BJ (cell line): ENCODE results near the gene ABCC1. TPM values are rescaled to one million over a fixed set of nuclear protein-coding genes. Genes with fewer than 3 reads are reported as not detected.
A peak's percentile ranks its signal among the peaks of the same experiment; 100 is the strongest.
"Not testable (repeated sequence)": the region's sequence is repeated elsewhere in the genome, so short reads cannot be mapped to it uniquely, and the experiment has no call there.

Source experiments
- CTCF ChIA-PET: fragments of 350-600 bp; formaldehyde crosslinking; extraction: SDS; loops from one replicate; lab custom pipeline; 2021; ENCODE audit warnings: antibody characterized with exemption, inconsistent platforms; lab: Yijun Ruan, JAX
- POLR2A ChIA-PET: fragments of 300-600 bp; sonication (Branson Sonifier 250); formaldehyde crosslinking; extraction: SDS; loops from one replicate; lab custom pipeline; 2021; ENCODE audit warnings: antibody characterized with exemption; lab: Charles Lee
- DNase-seq: peaks from one replicate; pipeline ENCODE4 v3.0.0-alpha.2; 2011; ENCODE audit warnings: low read depth
- H3K27me3 ChIP-seq: 2 replicates; pipeline ENCODE4 v1.6.0; 2011; ENCODE audit warnings: low read length; ENCODE audit not compliant: control insufficient read depth, insufficient read depth
- H3K36me3 ChIP-seq: 2 replicates; pipeline ENCODE4 v1.5.1; 2011; ENCODE audit warnings: low read length; ENCODE audit not compliant: control insufficient read depth, insufficient read depth
- H3K4me3 ChIP-seq: 2 replicates; pipeline ENCODE4 v1.5.1; 2011; ENCODE audit warnings: low read depth, mild to moderate bottlenecking, control low read depth, low read length
- polyA plus RNA-seq: library from polyadenylated mRNA; depleted of rRNA; stranded (reverse); fragments of >200 nt; gene quantifications from 2 replicates; pipeline ENCODE4 v1.2.3, GENCODE V29; 2011
- TF ChIP-seq, protein P1 (sequence below): IDR thresholded peaks from 2 replicates; pipeline ENCODE4 v1.5.1; 2011; ENCODE audit warnings: low read depth, mild to moderate bottlenecking, control low read depth, inconsistent platforms, low read length, moderate library complexity; ENCODE audit not compliant: insufficient read depth

Gene ABCC1
- polyA plus RNA-seq, 1 experiment = 27.3 TPM

DNA sequence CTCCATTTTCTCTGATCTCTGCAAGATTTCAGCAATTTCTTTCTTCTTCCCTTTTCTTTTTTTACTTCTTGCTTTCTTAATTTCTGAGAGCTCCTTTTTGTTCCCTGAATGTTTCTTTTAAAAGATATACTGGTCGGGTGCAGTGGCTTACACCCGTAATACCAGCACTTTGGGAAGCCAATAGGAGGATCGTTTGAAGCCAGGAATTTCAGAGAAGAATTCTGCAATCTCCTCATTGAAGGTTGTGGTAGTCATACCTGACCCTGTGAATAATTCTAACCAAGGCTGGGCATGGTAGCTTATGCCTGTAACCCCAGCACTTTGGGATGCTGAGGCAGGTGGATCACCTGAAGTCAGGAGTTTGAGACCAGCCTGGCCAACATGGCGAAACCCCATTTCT is 15.6 kb upstream of the ABCC1 start:
- Histone ChIP-seq H3K36me3 (no peaks in the 10 kb centered on the region), H3K4me3 (no peak overlapping the region), H3K27me3 (no peaks in the 10 kb centered on the region)
- TF ChIP-seq, protein P1, sequence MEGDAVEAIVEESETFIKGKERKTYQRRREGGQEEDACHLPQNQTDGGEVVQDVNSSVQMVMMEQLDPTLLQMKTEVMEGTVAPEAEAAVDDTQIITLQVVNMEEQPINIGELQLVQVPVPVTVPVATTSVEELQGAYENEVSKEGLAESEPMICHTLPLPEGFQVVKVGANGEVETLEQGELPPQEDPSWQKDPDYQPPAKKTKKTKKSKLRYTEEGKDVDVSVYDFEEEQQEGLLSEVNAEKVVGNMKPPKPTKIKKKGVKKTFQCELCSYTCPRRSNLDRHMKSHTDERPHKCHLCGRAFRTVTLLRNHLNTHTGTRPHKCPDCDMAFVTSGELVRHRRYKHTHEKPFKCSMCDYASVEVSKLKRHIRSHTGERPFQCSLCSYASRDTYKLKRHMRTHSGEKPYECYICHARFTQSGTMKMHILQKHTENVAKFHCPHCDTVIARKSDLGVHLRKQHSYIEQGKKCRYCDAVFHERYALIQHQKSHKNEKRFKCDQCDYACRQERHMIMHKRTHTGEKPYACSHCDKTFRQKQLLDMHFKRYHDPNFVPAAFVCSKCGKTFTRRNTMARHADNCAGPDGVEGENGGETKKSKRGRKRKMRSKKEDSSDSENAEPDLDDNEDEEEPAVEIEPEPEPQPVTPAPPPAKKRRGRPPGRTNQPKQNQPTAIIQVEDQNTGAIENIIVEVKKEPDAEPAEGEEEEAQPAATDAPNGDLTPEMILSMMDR = no peak
- no peak for DNase-seq
- ChIA-PET CTCF (interaction anchor here (0.7 to 0.9 kb wide), 2 partner anchors 34 to 315 kb away, joined by 4 read pairs; no protein-coding TSS in a partner anchor), POLR2A (no interaction called here)

DNA sequence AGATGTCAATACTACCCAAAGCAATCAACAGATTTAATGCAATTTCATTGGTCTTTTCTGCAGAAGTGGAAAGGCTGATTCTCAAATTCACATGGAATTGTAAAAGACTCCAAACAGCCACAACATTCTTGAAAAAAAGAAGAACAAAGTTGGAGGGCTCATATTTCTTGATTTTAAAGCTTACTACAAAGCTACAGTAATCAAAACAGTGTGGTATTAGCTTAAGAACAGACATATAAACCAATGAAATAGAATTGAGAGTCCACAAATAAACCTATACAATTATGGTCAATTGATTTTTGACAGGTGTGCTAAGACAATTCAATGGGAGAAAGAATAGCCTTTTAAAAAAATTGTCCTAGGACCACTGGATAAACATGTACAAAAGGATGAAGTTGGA is 14.4 kb upstream of the ABCC1 start:
- no peaks in the 10 kb centered on the region for H3K27me3 ChIP-seq
- CTCF ChIA-PET = no interaction called here
- no peaks in the 10 kb centered on the region for H3K36me3 ChIP-seq
- DNase-seq = no peak
- POLR2A ChIA-PET = no interaction called here
- TF ChIP-seq, protein P1 = no peak
- no peak overlapping the region for H3K4me3 ChIP-seq

DNA sequence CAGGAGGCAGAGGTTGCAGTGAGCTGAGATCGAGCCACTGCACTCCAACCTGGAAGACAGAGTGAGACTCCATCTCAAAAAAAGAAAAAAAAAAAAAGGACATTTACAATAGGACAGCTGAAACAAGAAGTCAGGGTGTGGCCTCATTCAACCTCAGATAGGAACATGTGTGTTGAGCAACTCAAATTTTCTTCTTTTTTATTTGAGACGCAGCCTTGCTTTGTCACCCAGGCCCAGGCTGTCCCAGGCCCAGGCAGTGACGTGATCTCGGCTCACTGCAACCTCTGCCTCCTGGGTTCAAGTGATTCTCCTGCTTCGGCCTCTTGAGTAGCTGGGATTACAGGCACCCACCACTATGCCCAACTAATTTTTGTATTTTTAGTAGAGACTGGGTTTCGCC is 12.6 kb upstream of the ABCC1 start:
- H3K27me3 ChIP-seq, H3K4me3 ChIP-seq, H3K36me3 ChIP-seq, CTCF ChIA-PET, POLR2A ChIA-PET, DNase-seq: not testable (repeated sequence)

DNA sequence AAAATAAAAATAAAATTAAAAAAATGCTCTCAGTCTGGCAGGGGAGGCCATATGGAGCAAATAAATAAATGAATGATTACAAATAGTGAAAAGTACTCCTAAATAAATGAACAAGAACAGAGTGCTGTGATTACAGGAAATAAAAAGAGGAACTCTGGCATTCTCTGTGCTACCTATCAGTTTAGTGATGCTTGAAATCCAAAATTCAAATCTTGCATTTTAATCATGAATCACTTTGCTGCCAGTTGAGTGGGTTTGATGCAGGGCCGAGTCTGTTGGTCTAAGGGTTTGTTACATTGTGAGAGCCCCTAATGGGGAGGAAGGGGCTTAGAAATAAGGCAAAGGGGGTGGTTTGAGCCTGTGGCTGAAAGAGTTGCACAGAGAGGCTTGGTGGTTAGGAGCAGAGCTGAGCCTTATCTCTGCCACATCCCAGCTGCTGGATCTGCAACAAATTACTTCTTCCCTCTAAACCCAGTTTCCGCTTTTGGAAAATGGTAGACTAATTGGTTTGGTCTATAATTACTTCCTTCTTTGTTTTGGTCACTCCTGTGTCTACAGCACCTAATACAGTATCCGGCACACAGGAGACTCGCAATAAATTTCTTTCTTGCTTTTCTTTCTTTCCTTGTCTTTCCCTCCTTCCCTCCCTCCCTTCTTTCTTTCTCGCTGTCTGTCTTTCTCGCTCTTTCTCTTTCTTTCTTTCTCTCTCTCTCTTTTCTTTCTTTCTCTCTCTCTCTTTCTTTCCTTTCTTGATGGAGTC is 6.3 kb upstream of the ABCC1 start:
- H3K36me3 ChIP-seq = no peaks in the 10 kb centered on the region
- DNase-seq = no peak
- CTCF ChIA-PET = no interaction called here
- TF ChIP-seq, protein P1 = no peak
- no peak overlapping the region for H3K4me3 ChIP-seq
- no peaks in the 10 kb centered on the region for H3K27me3 ChIP-seq
- POLR2A ChIA-PET = no interaction called here

DNA sequence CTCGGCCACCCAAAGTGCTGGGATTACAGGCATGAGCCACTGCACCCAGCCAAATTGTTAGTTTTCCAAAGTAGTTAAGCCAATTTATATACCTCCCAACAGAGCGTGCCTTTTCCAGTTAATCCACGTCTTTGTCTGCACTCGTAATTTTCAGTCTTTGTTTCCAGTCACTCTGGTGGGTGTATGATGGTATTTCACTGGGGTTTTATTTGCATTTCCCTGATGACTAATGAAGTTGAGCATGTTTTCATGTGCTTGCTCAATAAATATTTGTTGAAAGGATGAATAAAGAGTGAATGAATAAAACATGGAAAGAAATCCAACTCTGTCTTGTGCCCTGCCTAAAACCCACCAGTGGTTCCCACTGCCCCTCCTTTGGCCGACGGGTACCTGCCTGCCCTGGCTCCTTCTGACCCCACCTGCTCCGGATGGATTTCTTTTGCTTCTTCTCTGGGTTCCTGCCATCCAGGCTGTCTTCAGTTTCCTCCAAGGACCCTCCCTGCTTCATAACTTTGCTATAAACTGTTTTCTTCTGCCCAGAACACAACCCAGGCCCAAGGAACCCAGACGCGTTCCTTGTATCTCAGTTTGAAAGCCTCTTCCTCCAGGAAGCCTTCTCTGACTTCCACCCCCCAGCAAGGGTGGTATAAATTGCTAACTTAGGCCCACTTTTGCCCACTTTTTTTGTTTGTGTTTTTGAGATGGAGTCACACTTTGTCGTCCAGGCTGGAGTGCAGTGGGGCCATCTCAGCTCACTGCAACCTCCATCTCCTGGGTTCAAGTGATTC is 3.0 kb upstream of the ABCC1 start:
- H3K4me3 ChIP-seq = no peak overlapping the region
- peak; percentile 87 for DNase-seq
- TF ChIP-seq, protein P1 = 0 out of 2 replicates have a peak, but pooled peaks have one; percentile 15
- ChIA-PET CTCF (interaction anchor here (1.3 kb wide), 1 partner anchor 72 kb away, joined by 5 read pairs; no protein-coding TSS in a partner anchor), POLR2A (no interaction called here)
- no peaks in the 10 kb centered on the region for H3K36me3 ChIP-seq
- no peaks in the 10 kb centered on the region for H3K27me3 ChIP-seq
